ENCODE measurements around the gene WFDC13. TPM values are rescaled to one million over a fixed set of nuclear protein-coding genes. Genes with fewer than 3 reads are reported as not detected.
"Not testable (repeated sequence)": the region's sequence is repeated elsewhere in the genome, so short reads cannot be mapped to it uniquely, and the experiment has no call there.

WFDC13 gene
- total RNA-seq, 1 donor from 2014 or later = not detected

DNA sequence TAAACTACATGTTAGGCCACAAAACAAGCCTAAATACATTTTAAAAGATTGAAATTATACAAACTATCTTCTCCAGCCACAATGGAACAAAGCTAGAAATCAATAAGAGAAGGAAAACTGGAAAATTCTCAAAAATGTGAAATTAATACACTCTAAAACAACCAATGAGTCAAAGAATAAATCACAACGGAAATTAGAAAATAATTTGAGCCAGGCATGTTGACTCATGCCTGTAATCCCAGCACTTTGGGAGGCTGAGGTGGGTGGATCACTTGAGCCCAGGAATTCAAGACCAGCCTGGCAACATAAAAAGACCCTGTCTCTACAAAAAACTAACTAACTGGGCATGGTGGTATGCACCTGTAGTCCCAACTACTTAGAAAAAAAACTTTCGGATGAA, 6.3 kb upstream of the WFDC13 start:
- TF ChIP-seq, protein P1, sequence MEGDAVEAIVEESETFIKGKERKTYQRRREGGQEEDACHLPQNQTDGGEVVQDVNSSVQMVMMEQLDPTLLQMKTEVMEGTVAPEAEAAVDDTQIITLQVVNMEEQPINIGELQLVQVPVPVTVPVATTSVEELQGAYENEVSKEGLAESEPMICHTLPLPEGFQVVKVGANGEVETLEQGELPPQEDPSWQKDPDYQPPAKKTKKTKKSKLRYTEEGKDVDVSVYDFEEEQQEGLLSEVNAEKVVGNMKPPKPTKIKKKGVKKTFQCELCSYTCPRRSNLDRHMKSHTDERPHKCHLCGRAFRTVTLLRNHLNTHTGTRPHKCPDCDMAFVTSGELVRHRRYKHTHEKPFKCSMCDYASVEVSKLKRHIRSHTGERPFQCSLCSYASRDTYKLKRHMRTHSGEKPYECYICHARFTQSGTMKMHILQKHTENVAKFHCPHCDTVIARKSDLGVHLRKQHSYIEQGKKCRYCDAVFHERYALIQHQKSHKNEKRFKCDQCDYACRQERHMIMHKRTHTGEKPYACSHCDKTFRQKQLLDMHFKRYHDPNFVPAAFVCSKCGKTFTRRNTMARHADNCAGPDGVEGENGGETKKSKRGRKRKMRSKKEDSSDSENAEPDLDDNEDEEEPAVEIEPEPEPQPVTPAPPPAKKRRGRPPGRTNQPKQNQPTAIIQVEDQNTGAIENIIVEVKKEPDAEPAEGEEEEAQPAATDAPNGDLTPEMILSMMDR (IDR thresholded peaks at IDR 0.05; ENCODE audit: borderline replicate concordance) = no peak
- no peaks in the 10 kb centered on the region for H3K9me3 ChIP-seq (replicated peaks)
- no peak overlapping the region for H3K27ac ChIP-seq (replicated peaks)
- H3K4me3 ChIP-seq = no peak overlapping the region
- H3K36me3 ChIP-seq = no peaks in the 10 kb centered on the region
- no peaks in the 10 kb centered on the region for H3K4me1 ChIP-seq
- DNase-seq = no peak
- intact Hi-C loops (cut with micrococcal nuclease) = no loop called here
- peaks cover 21% of the 10 kb centered on the region for H3K27me3 ChIP-seq (ENCODE audit: low read depth)

DNA sequence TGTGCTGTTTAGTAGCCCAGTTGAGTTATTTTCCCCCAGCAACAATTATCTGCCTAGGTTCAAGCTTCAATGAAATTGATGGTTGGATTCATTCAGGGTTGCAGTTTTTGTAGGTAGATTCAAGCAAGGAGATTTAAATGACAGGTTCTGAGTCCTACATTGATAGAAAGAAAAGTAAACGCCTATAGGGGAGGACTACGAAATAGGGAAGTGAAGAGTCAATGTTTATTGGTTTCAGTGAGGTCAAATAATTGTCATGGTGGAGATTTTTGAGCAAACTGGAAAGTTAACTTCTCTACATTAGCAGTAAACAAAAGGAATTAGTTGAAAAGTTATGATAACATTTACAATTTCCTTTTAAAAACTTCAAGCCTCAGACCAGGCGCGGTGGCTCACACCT, 734 bp upstream of the WFDC13 start:
- no peak overlapping the region for H3K4me3 ChIP-seq
- H3K36me3 ChIP-seq = no peaks in the 10 kb centered on the region
- no peaks in the 10 kb centered on the region for H3K4me1 ChIP-seq
- no peak for DNase-seq
- H3K27ac ChIP-seq (replicated peaks) = no peak overlapping the region
- intact Hi-C loops (cut with micrococcal nuclease) = no loop called here
- H3K27me3 ChIP-seq (ENCODE audit: low read depth) = peaks cover 8% of the 10 kb centered on the region
- TF ChIP-seq, protein P1 (IDR thresholded peaks at IDR 0.05; ENCODE audit: borderline replicate concordance) = no peak
- H3K9me3 ChIP-seq (replicated peaks) = no peaks in the 10 kb centered on the region

DNA sequence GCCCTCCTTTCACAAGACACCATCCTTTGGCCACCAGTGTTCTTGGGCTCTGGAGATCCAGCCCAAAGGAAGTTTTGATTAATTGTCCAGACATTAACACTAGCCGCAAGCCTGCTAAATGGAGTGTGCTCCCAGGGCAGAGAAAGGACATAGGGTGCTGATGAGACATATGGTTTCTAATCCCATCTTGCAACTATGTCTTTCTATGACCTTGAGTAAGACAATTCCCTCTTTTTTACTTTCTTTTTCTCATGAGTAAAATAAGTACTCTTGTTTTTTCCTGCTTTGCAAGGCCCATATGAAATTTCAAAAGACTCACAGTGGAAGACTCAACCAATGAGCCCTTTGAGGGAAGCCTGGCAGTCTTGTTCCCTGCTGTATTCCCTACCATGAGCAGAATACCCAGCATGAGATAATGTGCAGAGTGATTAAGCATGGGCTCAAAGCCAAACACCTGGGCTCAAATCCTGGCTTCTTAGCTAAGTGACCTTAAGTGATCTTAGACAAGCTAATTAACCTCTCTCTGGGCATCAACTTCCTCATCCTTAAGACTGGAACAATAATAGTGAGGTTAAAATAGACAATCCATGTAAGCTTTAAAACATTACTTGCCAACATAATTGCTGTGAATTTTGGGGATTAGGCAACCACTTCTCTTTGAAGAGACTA, 3.3 kb downstream of the WFDC13 start, which contains the start of gene WFDC10B:
TSS of gene WFDC10B (minus strand) at position 51 of the 669 bp plus-strand sequence. CDS start 19,027 bp downstream, outside the sequence.
- peaks cover 26% of the 10 kb centered on the region for H3K27me3 ChIP-seq (ENCODE audit: low read depth)
- TF ChIP-seq, protein P1 (IDR thresholded peaks at IDR 0.05; ENCODE audit: borderline replicate concordance) = no peak
- H3K4me1 ChIP-seq = no peaks in the 10 kb centered on the region
- intact Hi-C loops (cut with micrococcal nuclease) = no loop called here
- no peaks in the 10 kb centered on the region for H3K36me3 ChIP-seq
- H3K4me3 ChIP-seq = no peak within 1 kb of the TSS
- DNase-seq = no peak
- no peak within 1 kb of the TSS for H3K27ac ChIP-seq (replicated peaks)
- H3K9me3 ChIP-seq (replicated peaks) = no peaks in the 10 kb centered on the region

DNA sequence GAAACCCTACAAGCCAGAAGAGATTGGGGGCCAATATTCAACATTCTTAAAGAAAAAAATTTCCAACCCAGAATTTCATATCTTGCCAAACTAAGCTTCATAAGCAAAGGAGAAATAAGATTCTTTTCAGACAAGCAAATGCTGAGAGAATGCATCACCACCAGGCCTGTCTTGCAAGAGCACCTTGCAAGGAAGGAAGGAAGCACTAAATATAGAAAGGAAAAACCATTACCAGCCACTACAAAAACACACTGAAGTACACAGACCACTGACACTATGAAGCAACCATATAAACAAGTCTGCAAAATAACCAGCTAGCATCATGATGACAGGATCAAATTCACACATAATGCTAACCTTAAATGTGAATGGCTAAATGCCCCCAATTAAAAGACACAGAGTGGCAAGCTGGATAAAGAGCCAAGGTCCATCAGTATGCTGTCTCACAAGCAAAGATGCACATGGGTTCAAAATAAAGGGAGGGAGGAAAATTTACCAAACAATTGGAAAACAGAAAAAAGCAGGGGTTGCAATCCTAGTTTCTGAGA, 14.4 kb downstream of the WFDC13 start:
- H3K4me1 ChIP-seq; H3K36me3 ChIP-seq; H3K27ac ChIP-seq (replicated peaks); DNase-seq; H3K4me3 ChIP-seq; intact Hi-C loops (cut with micrococcal nuclease): not testable (repeated sequence)
- peaks cover 21% of the 10 kb centered on the region for H3K9me3 ChIP-seq (replicated peaks)
- peaks cover 18% of the 10 kb centered on the region for H3K27me3 ChIP-seq (ENCODE audit: low read depth)

DNA sequence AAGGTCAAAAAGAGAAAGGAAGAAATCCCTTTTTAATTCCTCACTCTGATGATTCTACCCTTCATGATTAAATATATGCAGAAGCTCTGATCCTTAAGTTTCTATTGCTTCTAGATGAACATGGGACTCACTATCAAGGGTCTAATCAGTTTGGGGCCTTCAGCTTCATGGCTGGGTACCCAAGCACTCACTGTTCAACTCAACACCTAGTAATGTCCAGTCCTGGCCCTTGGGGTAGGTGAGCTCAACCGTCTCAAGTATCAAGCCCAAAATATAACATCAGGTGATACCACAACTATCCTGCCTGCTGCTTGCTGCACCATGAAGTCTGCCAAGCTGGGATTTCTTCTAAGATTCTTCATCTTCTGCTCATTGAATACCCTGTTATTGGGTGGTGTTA, 20.2 kb downstream of the WFDC13 start, which contains the start of gene SPINT4:
TSS of gene SPINT4 (plus strand) at position 301 of the 400 bp plus-strand sequence. CDS start at position 322, 21 bp downstream.
- Histone ChIP-seq H3K4me3 (no peak within 1 kb of the TSS), H3K4me1 (no peaks in the 10 kb centered on the region), H3K9me3 (replicated peaks) (peaks cover 10% of the 10 kb centered on the region), H3K27me3 (ENCODE audit: low read depth) (peaks cover 19% of the 10 kb centered on the region), H3K27ac (replicated peaks) (no peak within 1 kb of the TSS), H3K36me3 (no peaks in the 10 kb centered on the region)
- intact Hi-C loops (cut with micrococcal nuclease) = no loop called here
- DNase-seq = no peak
- TF ChIP-seq, protein P1 (IDR thresholded peaks at IDR 0.05; ENCODE audit: borderline replicate concordance) = no peak

DNA sequence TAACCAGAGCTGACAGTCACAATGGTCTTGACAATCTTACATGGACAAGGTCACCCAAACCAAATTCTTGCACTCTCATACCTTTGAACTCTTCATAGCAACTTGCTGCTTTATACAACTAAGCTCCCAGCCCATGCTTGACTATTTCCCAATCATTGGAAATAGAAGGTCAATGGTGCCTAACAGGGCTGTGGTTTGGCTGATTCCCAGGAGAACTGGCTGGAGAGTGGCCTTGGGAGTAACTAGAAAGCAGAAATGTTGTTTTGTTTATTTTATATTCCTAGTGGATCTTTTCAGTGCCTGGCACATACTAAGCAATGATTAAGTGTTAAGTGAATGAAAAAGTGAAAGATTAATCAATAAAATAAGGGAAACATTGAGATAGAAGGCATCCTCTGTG, 23.3 kb downstream of the WFDC13 start:
- Histone ChIP-seq H3K9me3 (replicated peaks) (no peaks in the 10 kb centered on the region), H3K36me3 (no peaks in the 10 kb centered on the region), H3K4me1 (no peaks in the 10 kb centered on the region), H3K4me3 (no peak overlapping the region), H3K27ac (replicated peaks) (no peak overlapping the region), H3K27me3 (ENCODE audit: low read depth) (peaks cover 21% of the 10 kb centered on the region)
- no peak for DNase-seq
- intact Hi-C loops (cut with micrococcal nuclease) = no loop called here
- TF ChIP-seq, protein P1 (IDR thresholded peaks at IDR 0.05; ENCODE audit: borderline replicate concordance) = no peak
